ENCODE measurements around the gene SNAPC1.

DNA sequence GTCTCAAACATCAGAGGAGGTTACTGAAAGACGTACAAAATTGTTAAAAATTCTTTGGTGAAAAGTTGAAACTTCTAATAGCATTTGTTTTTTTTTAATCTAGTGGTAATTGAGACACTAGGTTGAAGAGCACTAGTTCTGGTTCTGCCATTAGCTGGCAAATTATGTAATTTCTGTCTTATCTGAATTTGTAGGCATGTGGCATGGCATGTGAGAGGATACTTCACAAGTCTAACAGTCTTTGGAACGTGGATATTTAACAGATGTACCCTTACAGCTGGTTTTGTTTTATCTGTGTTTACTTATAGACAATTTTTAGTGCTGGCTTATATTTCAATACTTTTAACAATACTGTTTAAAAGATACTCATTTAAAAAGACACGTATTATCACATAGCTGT lies 6.0 kb downstream of the SNAPC1 start:
- TF ChIP-seq, protein P1, sequence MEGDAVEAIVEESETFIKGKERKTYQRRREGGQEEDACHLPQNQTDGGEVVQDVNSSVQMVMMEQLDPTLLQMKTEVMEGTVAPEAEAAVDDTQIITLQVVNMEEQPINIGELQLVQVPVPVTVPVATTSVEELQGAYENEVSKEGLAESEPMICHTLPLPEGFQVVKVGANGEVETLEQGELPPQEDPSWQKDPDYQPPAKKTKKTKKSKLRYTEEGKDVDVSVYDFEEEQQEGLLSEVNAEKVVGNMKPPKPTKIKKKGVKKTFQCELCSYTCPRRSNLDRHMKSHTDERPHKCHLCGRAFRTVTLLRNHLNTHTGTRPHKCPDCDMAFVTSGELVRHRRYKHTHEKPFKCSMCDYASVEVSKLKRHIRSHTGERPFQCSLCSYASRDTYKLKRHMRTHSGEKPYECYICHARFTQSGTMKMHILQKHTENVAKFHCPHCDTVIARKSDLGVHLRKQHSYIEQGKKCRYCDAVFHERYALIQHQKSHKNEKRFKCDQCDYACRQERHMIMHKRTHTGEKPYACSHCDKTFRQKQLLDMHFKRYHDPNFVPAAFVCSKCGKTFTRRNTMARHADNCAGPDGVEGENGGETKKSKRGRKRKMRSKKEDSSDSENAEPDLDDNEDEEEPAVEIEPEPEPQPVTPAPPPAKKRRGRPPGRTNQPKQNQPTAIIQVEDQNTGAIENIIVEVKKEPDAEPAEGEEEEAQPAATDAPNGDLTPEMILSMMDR (IDR thresholded peaks at IDR 0.05; ENCODE audit: insufficient read depth, low read length, poor library complexity, severe bottlenecking), result no peak
- TF ChIP-seq EZH2phosphoT487 (conservative IDR thresholded peaks at IDR 0.05; ENCODE audit: low read length), result no peak
